Measurements from ENCODE around the gene PPOX.

DNA sequence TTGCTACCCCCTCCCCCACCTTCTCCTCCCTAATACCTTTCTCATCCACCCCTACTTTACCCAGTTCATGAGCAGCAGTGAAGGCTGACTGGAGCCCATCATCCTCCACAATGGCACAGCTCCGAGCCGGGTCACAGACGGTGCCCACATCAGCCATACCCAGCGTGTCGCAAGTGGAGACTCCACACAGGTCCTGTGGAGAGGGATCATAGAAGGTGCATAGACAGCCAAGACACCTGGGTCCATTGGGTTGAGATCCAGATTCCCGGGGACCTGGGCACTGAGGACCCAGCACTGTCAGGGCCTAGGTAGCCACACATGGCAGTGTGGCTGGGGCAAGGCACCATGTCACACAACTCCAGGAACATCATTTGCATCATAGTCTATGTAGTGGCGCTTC lies 29.9 kb downstream of the PPOX start:
- TF ChIP-seq POLR2A (IDR thresholded peaks at IDR 0.05; ENCODE audit: low read depth, low read length) (no peak), POLR2AphosphoS5 (IDR thresholded peaks at IDR 0.05; ENCODE audit: low read depth, low read length) (no peak)

All from GM12892 (cell line).